ENCODE results near the gene MTHFD2L. TPM values are rescaled to one million over a fixed set of nuclear protein-coding genes. Genes with fewer than 3 reads are reported as not detected.
"Not testable (repeated sequence)": the region's sequence is repeated elsewhere in the genome, so short reads cannot be mapped to it uniquely, and the experiment has no call there.

Gene MTHFD2L
- polyA plus RNA-seq, 1 donor from 2014 or later, result 5.1 TPM

- H3K4me3 Mint-ChIP-seq, result no peak overlapping the region
- H3K4me1 Mint-ChIP-seq, result no peaks in the 10 kb centered on the region
- no peak overlapping the region for H3K27ac Mint-ChIP-seq
- H3K36me3 Mint-ChIP-seq, result no peaks in the 10 kb centered on the region
- no peaks in the 10 kb centered on the region for H3K9me3 Mint-ChIP-seq
- no peaks in the 10 kb centered on the region for H3K27me3 Mint-ChIP-seq
Observed at GRCh38 chr4:74190332-74190731, 32.4 kb downstream of the MTHFD2L start.

- no peaks in the 10 kb centered on the region for H3K27me3 Mint-ChIP-seq
- H3K27ac Mint-ChIP-seq, result no peak overlapping the region
- no peaks in the 10 kb centered on the region for H3K4me1 Mint-ChIP-seq
- H3K9me3 Mint-ChIP-seq, result no peaks in the 10 kb centered on the region
- no peaks in the 10 kb centered on the region for H3K36me3 Mint-ChIP-seq
- H3K4me3 Mint-ChIP-seq, result no peak overlapping the region
Observed at GRCh38 chr4:74190919-74191397, 33.0 kb downstream of the MTHFD2L start.

GRCh38 chr4:74197080-74197479 is 39.2 kb downstream of the MTHFD2L start:
- Mint-ChIP-seq H3K9me3 (no peaks in the 10 kb centered on the region), H3K27ac (no peak overlapping the region), H3K4me3 (no peak overlapping the region)

GRCh38 chr4:74202062-74202586 is 44.2 kb downstream of the MTHFD2L start:
- Mint-ChIP-seq H3K27me3 (no peaks in the 10 kb centered on the region), H3K4me3 (no peak overlapping the region), H3K36me3 (peaks cover 1% of the 10 kb centered on the region), H3K9me3 (no peaks in the 10 kb centered on the region), H3K4me1 (peaks cover 18 to 23% (median 19%) of the 10 kb centered on the region in 3 donors), H3K27ac (no peak overlapping the region)

More at GRCh38 chr4:74197080-74197479, 39.2 kb downstream of the MTHFD2L start:
- no peaks in the 10 kb centered on the region for H3K36me3 Mint-ChIP-seq
- H3K27me3 Mint-ChIP-seq, result no peaks in the 10 kb centered on the region
- H3K4me1 Mint-ChIP-seq, result peaks cover 4 to 6% (median 5%) of the 10 kb centered on the region in 3 donors

- no peak overlapping the region for H3K4me3 Mint-ChIP-seq
- peaks cover 21% of the 10 kb centered on the region in 3 donors for H3K4me1 Mint-ChIP-seq
- H3K36me3 Mint-ChIP-seq, result peaks cover 1% of the 10 kb centered on the region
- H3K27me3 Mint-ChIP-seq, result no peaks in the 10 kb centered on the region
- H3K9me3 Mint-ChIP-seq, result no peaks in the 10 kb centered on the region
- no peak overlapping the region for H3K27ac Mint-ChIP-seq
Observed at GRCh38 chr4:74203467-74203866, 45.5 kb downstream of the MTHFD2L start.

- Mint-ChIP-seq H3K4me3 (peak overlapping the region in 1 of 4 donors; percentile 83), H3K27me3 (no peaks in the 10 kb centered on the region), H3K9me3 (no peaks in the 10 kb centered on the region), H3K36me3 (peaks cover 1% of the 10 kb centered on the region), H3K4me1 (peaks cover 21% of the 10 kb centered on the region in 3 donors), H3K27ac (peak overlapping the region in 1 of 3 donors; percentile 96)
Observed at GRCh38 chr4:74205046-74205445, 47.1 kb downstream of the MTHFD2L start.

- no peaks in the 10 kb centered on the region for H3K27me3 Mint-ChIP-seq
- H3K9me3 Mint-ChIP-seq, result no peaks in the 10 kb centered on the region
- H3K4me1 Mint-ChIP-seq, result peaks cover 21% of the 10 kb centered on the region in 3 donors
- peaks cover 1% of the 10 kb centered on the region for H3K36me3 Mint-ChIP-seq
- peak overlapping the region; percentile 63 to 93 (median 82) for H3K4me3 Mint-ChIP-seq
- peak overlapping the region; percentile 93 to 96 (median 93) for H3K27ac Mint-ChIP-seq
Observed at GRCh38 chr4:74205559-74205958, 47.6 kb downstream of the MTHFD2L start.

GRCh38 chr4:74206088-74206825 is 48.3 kb downstream of the MTHFD2L start:
- peaks cover 21 to 27% (median 22%) of the 10 kb centered on the region in 3 donors for H3K4me1 Mint-ChIP-seq
- H3K9me3 Mint-ChIP-seq, result peaks cover 0 to 2% (median 0%) of the 10 kb centered on the region in 3 donors
- H3K36me3 Mint-ChIP-seq, result peaks cover 4% of the 10 kb centered on the region
- peak overlapping the region; percentile 93 to 96 (median 93) for H3K27ac Mint-ChIP-seq
- no peaks in the 10 kb centered on the region for H3K27me3 Mint-ChIP-seq
- H3K4me3 Mint-ChIP-seq, result peak overlapping the region; percentile 63 to 93 (median 82)

GRCh38 chr4:74214457-74215159 is 56.7 kb downstream of the MTHFD2L start:
- not testable (repeated sequence) for H3K36me3 Mint-ChIP-seq, H3K9me3 Mint-ChIP-seq, H3K4me3 Mint-ChIP-seq, H3K27me3 Mint-ChIP-seq, H3K27ac Mint-ChIP-seq
- H3K4me1 Mint-ChIP-seq, result peaks cover 1 to 12% (median 7%) of the 10 kb centered on the region in 3 donors

GRCh38 chr4:74215236-74215635 is 57.3 kb downstream of the MTHFD2L start:
- H3K27me3 Mint-ChIP-seq, H3K4me3 Mint-ChIP-seq, H3K27ac Mint-ChIP-seq, H3K9me3 Mint-ChIP-seq: not testable (repeated sequence)
- H3K4me1 Mint-ChIP-seq, result peaks cover 6 to 16% (median 7%) of the 10 kb centered on the region in 3 donors
- peaks cover 10% of the 10 kb centered on the region for H3K36me3 Mint-ChIP-seq

- peaks cover 2% of the 10 kb centered on the region for H3K36me3 Mint-ChIP-seq
- no peak overlapping the region for H3K4me3 Mint-ChIP-seq
Observed at GRCh38 chr4:74217365-74217764, 59.4 kb downstream of the MTHFD2L start.

GRCh38 chr4:74218201-74218600 is 60.3 kb downstream of the MTHFD2L start:
- no peaks in the 10 kb centered on the region for H3K27me3 Mint-ChIP-seq
- peaks cover 0 to 2% (median 0%) of the 10 kb centered on the region in 3 donors for H3K9me3 Mint-ChIP-seq
- peaks cover 4 to 7% (median 5%) of the 10 kb centered on the region in 3 donors for H3K4me1 Mint-ChIP-seq
- no peak overlapping the region for H3K27ac Mint-ChIP-seq
- H3K36me3 Mint-ChIP-seq, result peaks cover 2% of the 10 kb centered on the region
- no peak overlapping the region for H3K4me3 Mint-ChIP-seq

More at GRCh38 chr4:74217365-74217764, 59.4 kb downstream of the MTHFD2L start:
- H3K27ac Mint-ChIP-seq, result peak overlapping the region in 1 of 3 donors; percentile 26
- H3K27me3 Mint-ChIP-seq, result no peaks in the 10 kb centered on the region
- peaks cover 4 to 7% (median 5%) of the 10 kb centered on the region in 3 donors for H3K4me1 Mint-ChIP-seq
- peaks cover 0 to 2% (median 1%) of the 10 kb centered on the region in 3 donors for H3K9me3 Mint-ChIP-seq

GRCh38 chr4:74219240-74219639 is 61.3 kb downstream of the MTHFD2L start:
- H3K9me3 Mint-ChIP-seq, result peaks cover 0 to 3% (median 0%) of the 10 kb centered on the region in 3 donors
- no peak overlapping the region for H3K4me3 Mint-ChIP-seq
- no peaks in the 10 kb centered on the region for H3K27me3 Mint-ChIP-seq
- H3K36me3 Mint-ChIP-seq, result peaks cover 2% of the 10 kb centered on the region
- H3K4me1 Mint-ChIP-seq, result peaks cover 4 to 7% (median 5%) of the 10 kb centered on the region in 3 donors
- no peak overlapping the region for H3K27ac Mint-ChIP-seq

- no peaks in the 10 kb centered on the region for H3K27me3 Mint-ChIP-seq
- H3K4me1 Mint-ChIP-seq, result peaks cover 0 to 5% (median 4%) of the 10 kb centered on the region in 3 donors
- H3K27ac Mint-ChIP-seq, result no peak overlapping the region
- peaks cover 8% of the 10 kb centered on the region for H3K36me3 Mint-ChIP-seq
- H3K4me3 Mint-ChIP-seq, result no peak overlapping the region
- H3K9me3 Mint-ChIP-seq, result peaks cover 0 to 3% (median 0%) of the 10 kb centered on the region in 3 donors
Observed at GRCh38 chr4:74223098-74223497, 65.2 kb downstream of the MTHFD2L start.

GRCh38 chr4:74223801-74224200 is 65.9 kb downstream of the MTHFD2L start:
- H3K27ac Mint-ChIP-seq, result no peak overlapping the region
- peaks cover 0 to 3% (median 0%) of the 10 kb centered on the region in 3 donors for H3K9me3 Mint-ChIP-seq
- H3K36me3 Mint-ChIP-seq, result peaks cover 8% of the 10 kb centered on the region
- no peaks in the 10 kb centered on the region for H3K27me3 Mint-ChIP-seq
- H3K4me1 Mint-ChIP-seq, result peaks cover 0 to 5% (median 4%) of the 10 kb centered on the region in 3 donors
- H3K4me3 Mint-ChIP-seq, result no peak overlapping the region

All from IgD-negative memory B cell (primary cell).